IPS-11a (cell line): ENCODE measurements around the gene RAB5B.
A peak's percentile ranks its signal among the peaks of the same experiment; 100 is the strongest.

Experiments
- H3K4me3 ChIP-seq: one replicate; pipeline ENCODE4 v1.5.1; 2013; ENCODE audit warnings: low read depth, low read length, control low read depth

The RAB5B gene

DNA sequence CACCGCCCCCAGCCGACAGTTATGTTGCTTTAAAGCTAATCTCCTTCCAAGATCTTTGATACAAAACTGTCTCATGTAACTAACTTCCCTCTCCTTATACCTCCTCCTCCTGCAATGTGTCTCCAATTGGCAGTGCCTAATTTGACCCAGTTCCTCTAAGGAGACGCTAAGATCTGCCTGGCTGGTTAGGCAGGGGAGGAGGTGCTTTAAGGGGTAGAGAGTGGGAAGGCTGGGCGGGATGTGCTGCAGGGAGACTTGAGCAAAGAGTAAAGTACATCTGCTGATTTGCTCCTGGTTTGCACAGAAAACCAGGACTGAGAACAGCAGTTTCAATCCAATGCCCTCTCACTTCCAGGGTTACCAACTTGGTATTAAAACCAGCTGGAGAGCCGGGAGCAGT is 39.6 kb downstream of the RAB5B start:
- no peak overlapping the region for H3K4me3 ChIP-seq

DNA sequence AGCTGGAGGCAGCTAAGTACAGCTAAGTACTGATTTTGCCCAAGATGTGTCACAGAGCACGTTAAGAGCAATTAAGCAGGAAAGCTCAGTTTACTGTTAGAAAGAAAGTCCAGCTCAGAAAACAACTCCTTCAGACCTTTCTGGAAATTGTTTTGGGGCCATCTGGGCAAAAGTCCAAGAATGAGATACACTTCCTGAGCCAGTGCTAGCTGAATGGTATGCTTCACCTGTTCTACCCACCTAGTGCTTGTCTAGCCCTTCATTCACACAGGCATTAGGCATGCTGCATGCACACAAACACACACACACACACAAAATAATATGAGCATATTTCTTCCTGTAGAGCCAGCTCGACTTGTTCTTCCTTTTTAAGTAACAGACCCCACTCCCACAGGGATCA is 40.3 kb downstream of the RAB5B start:
- H3K4me3 ChIP-seq = no peak overlapping the region

DNA sequence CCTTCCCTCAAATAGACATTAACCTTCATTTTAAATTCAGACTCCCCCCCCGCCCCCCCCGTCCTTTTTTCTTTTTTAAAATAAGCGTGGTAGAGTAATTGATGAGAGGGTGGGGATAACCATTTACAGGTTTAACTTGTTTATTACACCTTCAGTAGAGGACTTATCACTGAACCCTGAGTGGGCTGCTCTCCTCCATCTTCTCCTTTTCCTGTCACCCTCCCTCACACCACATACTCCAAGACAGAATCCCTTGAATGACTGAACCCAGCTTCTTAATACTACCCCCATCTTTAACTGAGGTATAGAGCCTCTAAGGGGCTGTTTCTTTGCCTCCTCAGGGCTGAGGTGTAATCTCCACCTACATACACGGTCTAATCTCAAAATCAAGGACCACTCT is 43.3 kb downstream of the RAB5B start:
- H3K4me3 ChIP-seq = no peak overlapping the region

DNA sequence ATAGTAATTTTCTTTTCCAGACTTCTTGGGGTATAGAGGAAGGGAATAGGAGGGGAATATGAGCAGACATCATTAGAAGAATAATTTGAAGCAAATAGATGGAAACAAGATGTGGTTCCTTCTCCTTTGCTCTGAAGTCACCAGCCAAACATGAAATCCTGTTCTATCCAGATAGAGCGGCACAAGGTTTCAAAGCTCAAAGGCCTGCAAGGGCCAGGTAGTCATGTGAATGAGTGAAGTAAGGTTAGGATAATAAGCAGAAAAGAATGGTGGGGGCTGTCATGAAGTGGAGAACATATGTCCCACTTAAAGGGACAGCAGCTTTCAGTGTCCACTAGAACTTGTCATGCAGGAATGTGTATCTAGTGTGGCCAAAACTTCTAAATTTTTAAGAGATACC is 44.5 kb downstream of the RAB5B start:
- H3K4me3 ChIP-seq = no peak overlapping the region

DNA sequence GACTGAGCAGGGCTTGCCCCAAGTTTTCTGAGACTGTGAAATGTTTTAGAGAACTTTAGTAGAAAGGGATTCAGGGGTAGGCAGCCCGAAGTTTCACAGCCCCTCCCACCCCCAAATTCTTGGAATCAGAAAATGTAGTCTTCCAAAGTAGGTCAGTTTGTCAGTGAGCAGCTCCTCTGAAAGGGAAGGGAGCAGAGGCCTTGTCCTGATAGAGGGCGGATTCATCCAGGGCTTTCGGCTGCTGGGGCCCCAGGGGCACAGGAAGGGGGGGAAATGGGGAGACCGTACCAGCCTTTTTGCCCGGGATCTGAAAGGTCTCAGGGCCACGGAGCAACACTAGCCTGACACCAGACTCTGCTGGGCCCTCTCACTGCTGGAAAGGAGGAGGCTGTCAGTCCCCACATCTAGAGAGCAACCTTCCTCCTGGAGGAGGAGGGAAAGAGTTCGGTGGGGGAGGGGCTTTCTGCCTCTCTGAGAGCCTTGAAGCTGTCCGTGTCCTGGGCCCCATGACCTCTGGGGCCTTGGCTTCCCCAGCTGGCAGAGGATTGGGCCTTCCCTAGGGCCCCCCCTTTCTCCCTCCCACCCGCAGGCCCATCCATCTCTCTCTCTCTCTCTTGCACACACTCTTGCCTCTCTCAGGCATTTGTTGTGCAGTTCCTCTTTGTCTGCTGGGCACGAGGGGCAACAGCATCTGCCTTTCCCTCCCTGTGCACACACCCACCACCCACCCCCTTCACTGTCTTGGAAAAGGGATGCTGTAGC is 46.7 kb downstream of the RAB5B start, which contains the start of gene IKZF4:
Gene IKZF4 (plus strand): TSS at position 621 of the 762 bp plus-strand sequence. CDS start 451 bp downstream, outside the sequence.
- H3K4me3 ChIP-seq = peak within 1 kb of the TSS; percentile 33

DNA sequence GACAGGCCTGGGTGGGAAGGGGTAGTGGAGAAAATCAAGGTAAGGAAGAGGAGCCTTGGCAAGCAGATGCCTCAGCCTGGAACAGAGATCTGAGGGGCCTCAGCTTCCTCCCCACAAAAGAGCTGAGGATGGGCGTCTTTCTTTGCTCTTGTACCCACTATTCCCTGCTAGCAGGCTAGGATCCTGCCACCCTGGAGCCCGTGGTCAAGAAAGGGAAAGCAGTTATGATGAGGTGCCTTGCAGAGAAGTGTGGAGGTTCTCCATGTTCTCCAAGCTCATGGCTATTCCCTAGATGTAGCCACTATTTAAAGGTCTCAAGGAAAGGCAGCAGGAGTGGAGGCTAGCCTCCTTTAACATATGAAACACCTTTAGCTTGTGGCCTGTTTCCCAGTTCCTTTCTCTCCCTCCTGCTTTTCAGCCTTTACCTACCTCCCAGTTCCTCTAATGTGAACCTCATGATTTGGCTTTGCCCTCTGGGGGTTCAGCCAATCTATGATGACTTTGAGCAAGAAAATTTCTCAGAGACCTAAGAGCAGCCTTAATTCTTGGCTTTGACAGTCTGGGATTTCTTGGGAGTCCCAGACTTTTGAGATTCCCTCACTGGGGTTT is 48.1 kb downstream of the RAB5B start:
- H3K4me3 ChIP-seq = peak overlapping the region; percentile 33

DNA sequence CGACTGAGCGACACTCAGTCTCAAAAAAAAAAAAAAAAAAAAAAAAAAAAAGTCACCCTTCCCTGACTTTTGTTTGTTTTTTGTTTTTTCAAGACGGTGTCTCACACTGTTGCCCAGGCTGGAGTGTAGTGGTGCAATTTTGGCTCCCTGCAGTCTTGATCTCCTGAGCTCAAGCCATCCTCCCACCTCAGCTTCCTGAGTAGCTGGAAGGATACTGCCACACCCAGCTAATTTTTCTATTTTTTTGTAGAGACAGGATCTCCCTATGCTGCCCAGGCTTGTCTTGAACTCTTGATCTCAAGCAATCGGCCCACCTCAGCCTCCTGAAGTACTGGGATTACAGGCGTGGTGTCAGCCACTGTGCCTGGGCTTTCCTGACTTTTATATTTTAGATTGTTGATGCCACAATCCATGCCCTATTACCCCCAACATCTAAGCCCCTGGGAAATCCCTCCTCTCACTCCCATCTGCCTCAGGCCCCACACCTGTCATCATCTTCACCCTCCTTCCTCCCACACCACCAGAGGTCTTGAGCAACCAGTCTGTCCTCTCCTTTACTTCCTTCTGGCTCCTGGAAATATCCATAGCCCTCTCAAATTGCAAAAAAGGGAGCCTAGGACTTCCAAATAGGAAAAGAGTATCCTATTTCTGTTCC is 54.8 kb downstream of the RAB5B start:
- H3K4me3 ChIP-seq = no peak overlapping the region

DNA sequence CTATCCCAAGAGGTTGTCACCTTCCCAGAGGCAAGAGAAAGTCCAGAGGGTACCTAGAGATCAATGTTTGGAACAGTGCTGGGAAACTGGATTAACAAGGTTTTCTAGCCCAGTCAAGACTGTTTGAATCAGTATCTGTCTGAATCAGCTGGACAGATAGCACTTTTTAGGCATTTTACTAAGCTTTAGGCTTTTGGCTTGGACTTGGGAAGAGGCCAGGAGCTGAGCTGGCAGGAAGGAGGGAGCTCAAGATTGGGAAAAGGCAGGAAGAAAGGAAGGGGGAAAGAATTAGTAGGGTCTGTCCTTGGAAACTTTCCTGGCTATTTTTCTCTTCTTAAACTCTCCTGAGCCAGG is 55.3 kb downstream of the RAB5B start:
- H3K4me3 ChIP-seq = no peak overlapping the region

DNA sequence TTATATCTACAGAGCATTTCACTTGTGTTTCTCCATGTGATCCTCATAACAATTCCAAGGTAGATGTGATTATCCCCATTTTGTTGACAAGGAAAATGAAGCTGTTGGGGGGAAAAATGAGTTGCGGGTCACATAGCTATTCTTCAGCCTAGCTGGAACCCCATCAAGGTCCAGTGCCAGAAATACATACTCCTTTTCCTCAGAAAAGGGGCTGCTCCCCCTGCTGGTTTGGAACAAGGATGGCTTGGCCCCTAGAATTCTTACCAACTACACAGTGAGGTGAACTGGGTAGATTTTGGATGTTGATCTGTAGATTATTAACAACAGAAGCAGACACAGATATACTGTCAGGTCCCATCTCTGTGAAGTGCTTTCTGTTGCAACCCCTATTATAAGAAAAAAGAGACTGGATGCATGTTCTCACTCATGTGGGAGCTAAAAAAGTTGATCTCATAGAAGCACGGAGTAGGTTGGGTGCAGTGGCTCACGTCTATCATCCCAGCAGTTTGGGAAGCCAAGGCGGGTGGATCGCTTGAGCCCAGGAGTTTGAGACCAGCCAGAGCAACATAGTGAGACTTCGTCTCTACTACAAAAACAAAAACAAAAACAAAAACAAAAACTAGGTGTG is 55.9 kb downstream of the RAB5B start:
- H3K4me3 ChIP-seq = no peak overlapping the region

DNA sequence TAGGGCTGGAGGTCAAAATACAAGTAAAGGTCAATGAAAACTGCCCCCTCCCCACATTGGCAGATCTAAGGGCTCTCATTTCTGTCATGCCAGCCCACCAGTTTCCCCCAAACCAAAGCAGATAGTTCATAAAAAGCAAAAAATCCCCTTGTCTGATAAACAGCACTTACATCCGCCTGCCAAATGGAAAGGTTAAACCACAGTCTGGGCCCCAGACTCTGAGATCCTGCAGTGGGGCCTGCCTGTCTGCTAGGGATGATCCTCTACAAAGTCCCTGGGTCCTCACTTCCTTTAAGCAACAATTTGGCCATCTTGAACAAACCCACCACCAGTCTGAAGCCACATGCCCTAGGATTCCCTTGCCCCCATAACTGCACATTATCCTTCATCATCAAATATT is 58.1 kb downstream of the RAB5B start:
- no peak overlapping the region for H3K4me3 ChIP-seq

DNA sequence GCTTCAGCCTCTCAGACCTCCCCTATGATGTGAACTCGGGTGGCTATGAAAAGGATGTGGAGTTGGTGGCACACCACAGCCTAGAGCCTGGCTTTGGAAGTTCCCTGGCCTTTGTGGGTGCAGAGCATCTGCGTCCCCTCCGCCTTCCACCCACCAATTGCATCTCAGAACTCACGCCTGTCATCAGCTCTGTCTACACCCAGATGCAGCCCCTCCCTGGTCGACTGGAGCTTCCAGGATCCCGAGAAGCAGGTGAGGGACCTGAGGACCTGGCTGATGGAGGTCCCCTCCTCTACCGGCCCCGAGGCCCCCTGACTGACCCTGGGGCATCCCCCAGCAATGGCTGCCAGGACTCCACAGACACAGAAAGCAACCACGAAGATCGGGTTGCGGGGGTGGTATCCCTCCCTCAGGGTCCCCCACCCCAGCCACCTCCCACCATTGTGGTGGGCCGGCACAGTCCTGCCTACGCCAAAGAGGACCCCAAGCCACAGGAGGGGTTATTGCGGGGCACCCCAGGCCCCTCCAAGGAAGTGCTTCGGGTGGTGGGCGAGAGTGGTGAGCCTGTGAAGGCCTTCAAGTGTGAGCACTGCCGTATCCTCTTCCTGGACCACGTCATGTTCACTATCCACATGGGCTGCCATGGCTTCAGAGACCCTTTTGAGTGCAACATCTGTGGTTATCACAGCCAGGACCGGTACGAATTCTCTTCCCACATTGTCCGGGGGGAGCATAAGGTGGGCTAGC is 60.9 kb downstream of the RAB5B start:
- H3K4me3 ChIP-seq = no peak overlapping the region

DNA sequence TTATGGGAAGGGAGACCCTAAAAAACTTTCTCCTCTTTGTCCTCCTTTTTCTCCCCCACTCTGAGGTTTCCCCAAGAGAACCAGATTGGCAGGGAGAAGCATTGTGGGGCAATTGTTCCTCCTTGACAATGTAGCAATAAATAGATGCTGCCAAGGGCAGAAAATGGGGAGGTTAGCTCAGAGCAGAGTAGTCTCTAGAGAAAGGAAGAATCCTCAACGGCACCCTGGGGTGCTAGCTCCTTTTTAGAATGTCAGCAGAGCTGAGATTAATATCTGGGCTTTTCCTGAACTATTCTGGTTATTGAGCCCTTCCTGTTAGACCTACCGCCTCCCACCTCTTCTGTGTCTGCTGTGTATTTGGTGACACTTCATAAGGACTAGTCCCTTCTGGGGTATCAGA is 63.3 kb downstream of the RAB5B start:
- H3K4me3 ChIP-seq = no peak overlapping the region

DNA sequence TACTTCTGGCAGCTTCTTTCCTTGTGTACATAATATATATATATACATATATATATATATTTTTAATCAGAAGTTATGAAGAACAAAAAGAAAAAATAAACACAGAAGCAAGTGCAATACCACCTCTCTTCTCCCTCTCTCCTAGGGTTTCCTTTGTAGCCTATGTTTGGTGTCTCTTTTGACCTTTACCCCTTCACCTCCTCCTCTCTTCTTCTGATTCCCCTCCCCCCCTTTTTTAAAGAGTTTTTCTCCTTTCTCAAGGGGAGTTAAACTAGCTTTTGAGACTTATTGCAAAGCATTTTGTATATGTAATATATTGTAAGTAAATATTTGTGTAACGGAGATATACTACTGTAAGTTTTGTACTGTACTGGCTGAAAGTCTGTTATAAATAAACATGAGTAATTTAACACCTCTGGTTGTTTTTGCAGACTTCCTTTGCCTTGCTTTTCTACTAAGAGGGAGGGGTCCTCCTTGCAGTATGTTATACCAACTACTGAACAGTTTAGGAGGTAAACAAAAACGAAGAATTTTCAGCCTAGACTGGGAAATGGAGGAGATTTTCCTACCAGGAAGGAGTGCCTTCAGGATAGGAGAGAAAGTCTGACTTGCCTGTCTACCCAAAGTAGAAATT is 64.3 kb downstream of the RAB5B start:
- H3K4me3 ChIP-seq = no peak overlapping the region

DNA sequence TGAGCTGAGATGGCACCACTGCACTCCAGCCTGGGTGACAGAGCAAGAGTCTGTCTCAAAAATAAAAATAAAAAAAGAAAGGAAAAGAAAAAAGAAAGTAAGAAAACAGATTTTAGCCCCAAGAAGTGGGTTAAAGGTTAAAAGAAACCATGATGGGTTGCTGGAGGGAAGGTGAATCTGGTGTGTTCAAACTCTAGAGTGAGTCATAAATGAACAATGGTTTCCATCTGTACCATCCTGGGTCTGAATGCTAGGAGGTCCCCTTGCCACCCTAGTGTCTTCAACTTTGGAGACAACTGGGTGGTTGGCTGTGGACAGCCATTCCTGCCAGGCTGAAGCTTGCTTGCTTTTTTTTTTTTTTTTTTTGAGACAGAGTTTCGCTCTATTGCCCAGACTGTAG is 66.3 kb downstream of the RAB5B start:
- no peak overlapping the region for H3K4me3 ChIP-seq

DNA sequence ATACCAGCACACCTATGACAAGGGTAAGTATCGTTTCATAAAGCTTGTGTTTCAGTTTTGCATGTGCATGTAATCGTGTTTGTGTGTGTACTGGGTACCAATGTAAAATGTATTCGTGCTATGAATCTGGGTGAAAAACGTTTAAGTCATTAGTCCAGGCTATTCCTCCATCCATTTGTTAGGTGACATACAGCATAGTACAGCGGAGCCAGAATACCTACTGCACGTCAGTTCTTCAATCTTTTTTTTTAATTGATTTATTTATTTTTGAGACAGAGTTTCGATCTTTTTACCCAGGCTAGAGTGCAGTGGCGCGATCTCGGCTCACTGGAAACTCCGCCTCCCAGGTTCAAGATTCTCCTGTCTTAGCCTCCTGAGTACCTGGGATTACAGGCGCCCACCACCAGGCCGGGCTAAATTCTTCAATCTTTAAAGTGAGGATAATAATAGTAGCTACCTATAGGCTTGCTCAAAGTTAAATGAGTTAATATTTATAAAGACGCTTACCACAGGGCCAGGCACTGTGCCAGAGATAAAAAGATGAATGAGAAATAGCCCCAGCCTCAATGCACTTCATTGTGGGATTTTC is 67.2 kb downstream of the RAB5B start:
- H3K4me3 ChIP-seq = peak overlapping the region; percentile 29

DNA sequence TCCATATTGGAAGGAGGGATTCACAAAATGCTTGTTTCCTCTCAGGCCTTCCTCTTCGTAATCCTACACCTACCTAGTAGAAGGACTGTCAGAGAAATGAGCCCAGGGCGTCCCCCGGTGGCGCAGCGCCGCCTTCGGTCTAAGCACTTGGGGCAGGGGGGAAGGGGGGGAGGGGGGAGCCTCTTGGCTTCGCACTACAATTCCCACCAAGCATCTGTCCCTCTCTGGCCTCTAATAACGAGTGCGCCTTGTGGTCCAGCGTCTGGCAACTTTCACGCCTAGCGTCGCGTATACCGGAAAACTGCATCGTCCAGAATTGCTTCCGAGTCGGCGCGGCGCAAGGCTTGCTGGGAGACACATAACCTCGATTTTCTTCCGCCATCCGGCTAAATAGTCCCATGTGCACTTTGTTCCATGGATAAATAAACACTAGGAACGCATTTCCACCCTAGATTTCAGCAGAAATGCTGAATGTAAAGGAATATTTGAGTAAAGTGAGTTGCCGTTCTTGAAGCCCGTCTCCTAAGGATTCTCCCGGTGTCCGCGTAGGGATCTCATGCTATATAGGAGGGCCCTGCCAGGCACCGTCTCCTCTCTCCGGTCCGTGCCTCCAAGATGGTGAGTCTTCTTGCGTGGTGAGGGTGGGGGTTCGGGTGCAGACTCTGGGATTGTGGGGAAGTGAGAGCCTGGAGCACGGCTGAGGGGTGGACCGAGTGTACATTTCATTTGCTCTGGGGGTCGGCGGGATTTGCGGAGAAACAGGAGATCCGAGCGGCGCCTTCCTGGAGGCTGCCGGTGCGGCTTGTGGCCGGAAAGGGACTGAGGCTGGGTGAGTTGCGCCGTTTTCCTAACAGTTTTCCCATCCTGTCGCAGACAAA is 67.9 kb downstream of the RAB5B start, which contains the start of gene RPS26:
Gene RPS26 (plus strand): TSS at position 367 of the 878 bp plus-strand sequence. CDS start 249 bp downstream, at position 616.
- peak within 1 kb of the TSS; percentile 99 for H3K4me3 ChIP-seq

DNA sequence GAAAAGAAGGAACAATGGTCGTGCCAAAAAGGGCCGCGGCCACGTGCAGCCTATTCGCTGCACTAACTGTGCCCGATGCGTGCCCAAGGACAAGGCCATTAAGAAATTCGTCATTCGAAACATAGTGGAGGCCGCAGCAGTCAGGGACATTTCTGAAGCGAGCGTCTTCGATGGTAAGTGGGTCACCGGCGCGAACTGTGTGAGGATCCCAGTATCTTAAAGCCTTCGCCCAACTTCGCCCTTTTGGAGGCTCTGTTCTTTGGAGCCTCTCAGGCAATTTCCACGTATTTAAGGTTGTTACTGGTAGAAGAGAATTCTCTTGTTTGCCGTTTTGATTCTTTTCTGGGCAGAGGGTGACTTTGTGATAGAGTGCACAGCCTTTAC is 68.5 kb downstream of the RAB5B start:
- H3K4me3 ChIP-seq = peak overlapping the region; percentile 99

DNA sequence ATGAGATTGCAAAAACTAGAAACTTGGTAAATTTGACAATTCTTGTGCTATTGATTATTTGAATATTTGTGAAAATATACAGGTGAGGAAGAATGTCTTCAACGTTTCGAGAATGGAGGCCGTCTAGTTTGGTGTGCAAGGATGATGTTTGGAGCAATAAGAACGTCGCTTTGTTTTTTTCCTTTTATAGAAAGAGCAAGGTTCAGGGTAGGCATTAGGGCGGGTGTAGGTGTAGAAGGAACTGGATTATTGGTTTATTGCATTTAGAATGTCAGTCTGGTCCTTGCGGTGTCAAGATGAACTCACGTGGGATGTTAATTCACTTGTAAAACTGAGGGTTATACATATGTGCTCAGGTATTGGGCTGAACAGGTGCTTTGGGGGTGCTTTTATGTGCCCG is 69.0 kb downstream of the RAB5B start:
- H3K4me3 ChIP-seq = peak overlapping the region; percentile 99
